Kidney (tissue), 14 donors: ENCODE data around the gene PPP4R1. TPM values are rescaled to one million over a fixed set of nuclear protein-coding genes. Genes with fewer than 3 reads are reported as not detected.

ENCODE experiments used
- DNase-seq, 5 donors: peaks; one replicate each; pipeline ENCODE4 v3.0.0-alpha.2; 2013 to 2020
- FAIRE-seq: peaks from 2 replicates; lab custom pipeline; 2012; peaks lifted over from hg19 to GRCh38; lab: Jason Lieb, UNC
- H3K27ac ChIP-seq, 2 donors: one replicate each; pipeline ENCODE4 v1.7.0; 2013; ENCODE audit warnings: low read depth in 2 of 2, low read length in 2 of 2, inconsistent platforms in 1 of 2
- H3K27me3 ChIP-seq: one replicate; pipeline ENCODE4 v1.7.1; 2013; ENCODE audit warnings: low read length, inconsistent platforms; ENCODE audit not compliant: control insufficient read depth, insufficient read depth
- H3K36me3 ChIP-seq, 3 donors: one replicate each; pipeline versions ENCODE4 v1.7.0 to v1.7.1; 2013; ENCODE audit warnings: low read length in 3 of 3, control low read depth in 1 of 3, inconsistent platforms in 1 of 3; ENCODE audit not compliant: insufficient read depth in 3 of 3, control insufficient read depth in 2 of 3
- H3K4me1 ChIP-seq, 3 donors: one replicate each; pipeline versions ENCODE4 v1.7.0 to v1.7.1; 2013; ENCODE audit warnings: low read length in 3 of 3, inconsistent platforms in 1 of 3, low read depth in 1 of 3; ENCODE audit not compliant: control insufficient read depth in 2 of 3, insufficient read depth in 2 of 3
- H3K4me3 ChIP-seq, 3 donors: one replicate each; pipeline versions ENCODE4 v1.7.0 to v1.8.1; 2013; ENCODE audit warnings: low read length in 3 of 3, control low read depth in 1 of 3, inconsistent platforms in 1 of 3
- H3K9ac ChIP-seq, 3 donors: one replicate each; pipeline versions ENCODE4 v1.7.0 to v1.7.1; 2013; ENCODE audit warnings: low read length in 3 of 3, control low read depth in 1 of 3, inconsistent platforms in 1 of 3
- H3K9me3 ChIP-seq, 3 donors: one replicate each; pipeline versions ENCODE4 v1.7.0 to v1.7.1; 2013; ENCODE audit warnings: low read length in 3 of 3, control low read depth in 1 of 3, inconsistent platforms in 1 of 3; ENCODE audit not compliant: control insufficient read depth in 2 of 3, insufficient read depth in 1 of 3
- intact Hi-C: fragments of 100-400 bp; cut with DNase I; formaldehyde crosslinking; loops from one replicate; pipeline ENCODE4 v1.11.1; 2022
- polyA plus RNA-seq: library from polyadenylated mRNA; stranded (reverse); fragments of 350-450 nt; fragmentation: Illumina TruSeq; extraction: RNeasy Lipid Tissue Mini Kit (QIAGEN cat#74804); gene quantifications from one replicate; pipeline ENCODE4 v1.2.3, GENCODE V29; 2014; ENCODE audit warnings: low read depth, low replicate concordance; ENCODE audit not compliant: insufficient read depth
- total RNA-seq: library from RNA; stranded (reverse); fragmentation: NEBNext Ultra II Directional; extraction: Animal tissue kit (Norgen Biotek cat#: 25700); gene quantifications from one replicate; pipeline ENCODE4 v1.2.1, GENCODE V29; 2021
- TF ChIP-seq, protein P1 (sequence below): IDR thresholded peaks from 3 replicates; pipeline ENCODE4 v1.5.1; 2012; ENCODE audit warnings: mild to moderate bottlenecking, moderate library complexity, borderline replicate concordance; ENCODE audit not compliant: insufficient read depth; ENCODE audit errors: extremely low read depth
- donor health status: control.
- donor health status: control.
- donor health status: control.
- donor health status: control.
- donor health status: control.
- donor health status: DM: yes; HTN: yes; CAD: no.
- donor health status: Normal renal cell carcinoma (clear cell type).

PPP4R1 gene
- total and polyA plus RNA-seq, 2 donors from 2014 or later, result 23.9 to 122 TPM

DNA sequence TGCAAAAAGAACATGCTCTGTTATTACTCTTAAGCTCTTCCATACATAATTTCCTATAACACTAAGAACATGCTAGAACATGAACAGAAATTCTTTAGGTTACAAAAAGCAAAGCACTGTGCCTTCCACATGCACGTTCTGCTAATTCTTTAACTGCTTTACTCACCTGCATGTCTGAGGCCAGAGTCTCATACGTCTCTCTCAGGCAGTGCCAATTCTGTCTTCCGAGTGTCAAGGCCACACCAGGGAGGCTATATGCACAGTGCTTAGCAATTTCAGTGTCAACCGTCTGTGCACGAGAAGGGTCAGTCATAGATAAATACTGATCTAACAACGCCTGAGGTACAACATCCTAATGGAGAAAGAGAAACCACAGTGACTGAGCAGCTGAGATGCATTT lies 55.1 kb downstream of the PPP4R1 start:
- intact Hi-C loops, result no loop called here
- H3K4me3 ChIP-seq, result no peak overlapping the region
- H3K4me1 ChIP-seq, result no peaks in the 10 kb centered on the region
- H3K9ac ChIP-seq, result no peak overlapping the region
- peaks cover 13 to 42% (median 16%) of the 10 kb centered on the region in 3 donors for H3K36me3 ChIP-seq
- DNase-seq (no peak), FAIRE-seq (no peak)
- TF ChIP-seq, protein P1, sequence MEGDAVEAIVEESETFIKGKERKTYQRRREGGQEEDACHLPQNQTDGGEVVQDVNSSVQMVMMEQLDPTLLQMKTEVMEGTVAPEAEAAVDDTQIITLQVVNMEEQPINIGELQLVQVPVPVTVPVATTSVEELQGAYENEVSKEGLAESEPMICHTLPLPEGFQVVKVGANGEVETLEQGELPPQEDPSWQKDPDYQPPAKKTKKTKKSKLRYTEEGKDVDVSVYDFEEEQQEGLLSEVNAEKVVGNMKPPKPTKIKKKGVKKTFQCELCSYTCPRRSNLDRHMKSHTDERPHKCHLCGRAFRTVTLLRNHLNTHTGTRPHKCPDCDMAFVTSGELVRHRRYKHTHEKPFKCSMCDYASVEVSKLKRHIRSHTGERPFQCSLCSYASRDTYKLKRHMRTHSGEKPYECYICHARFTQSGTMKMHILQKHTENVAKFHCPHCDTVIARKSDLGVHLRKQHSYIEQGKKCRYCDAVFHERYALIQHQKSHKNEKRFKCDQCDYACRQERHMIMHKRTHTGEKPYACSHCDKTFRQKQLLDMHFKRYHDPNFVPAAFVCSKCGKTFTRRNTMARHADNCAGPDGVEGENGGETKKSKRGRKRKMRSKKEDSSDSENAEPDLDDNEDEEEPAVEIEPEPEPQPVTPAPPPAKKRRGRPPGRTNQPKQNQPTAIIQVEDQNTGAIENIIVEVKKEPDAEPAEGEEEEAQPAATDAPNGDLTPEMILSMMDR, result no peak
- H3K27me3 ChIP-seq, result no peaks in the 10 kb centered on the region
- no peak overlapping the region for H3K27ac ChIP-seq
- H3K9me3 ChIP-seq, result no peaks in the 10 kb centered on the region

DNA sequence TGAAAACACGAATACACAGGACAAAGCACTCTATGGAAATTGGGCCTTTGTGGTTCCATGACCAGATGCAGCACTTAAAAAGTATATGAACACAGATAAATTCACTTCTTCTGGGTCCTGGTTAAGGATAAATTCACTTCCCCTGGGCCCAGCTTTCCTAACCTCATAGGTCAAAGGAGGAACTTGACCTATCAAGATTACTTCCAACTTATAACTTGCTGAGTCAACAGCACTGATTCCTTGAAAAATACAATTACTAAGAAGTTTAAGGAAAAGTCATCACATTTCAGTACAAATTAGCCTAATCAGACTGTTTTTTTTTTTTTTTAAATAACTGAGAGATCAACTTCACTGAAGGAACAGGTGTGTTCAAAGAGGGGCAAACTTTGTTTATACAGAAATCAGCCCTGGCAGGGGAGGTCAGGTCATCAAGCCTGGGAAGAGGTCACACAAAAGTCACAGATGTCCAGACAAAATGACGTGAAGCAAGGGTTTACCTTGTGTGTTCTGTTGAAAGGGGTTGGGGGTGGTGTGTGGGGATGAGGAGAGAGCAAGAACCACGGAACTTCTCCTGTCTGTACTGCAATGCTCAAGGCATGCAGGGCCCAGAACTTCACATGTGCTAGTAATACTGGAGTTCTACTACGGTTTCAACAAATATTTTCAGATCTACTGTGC lies 55.8 kb downstream of the PPP4R1 start:
- H3K27ac ChIP-seq, result no peak overlapping the region
- H3K4me3 ChIP-seq, result no peak overlapping the region
- H3K9ac ChIP-seq, result no peak overlapping the region
- peaks cover 13 to 46% (median 16%) of the 10 kb centered on the region in 3 donors for H3K36me3 ChIP-seq
- TF ChIP-seq, protein P1, result no peak
- no peaks in the 10 kb centered on the region for H3K4me1 ChIP-seq
- DNase-seq, result no peak
- intact Hi-C loops, result no loop called here
- H3K27me3 ChIP-seq, result no peaks in the 10 kb centered on the region
- FAIRE-seq, result no peak
- H3K9me3 ChIP-seq, result no peaks in the 10 kb centered on the region

DNA sequence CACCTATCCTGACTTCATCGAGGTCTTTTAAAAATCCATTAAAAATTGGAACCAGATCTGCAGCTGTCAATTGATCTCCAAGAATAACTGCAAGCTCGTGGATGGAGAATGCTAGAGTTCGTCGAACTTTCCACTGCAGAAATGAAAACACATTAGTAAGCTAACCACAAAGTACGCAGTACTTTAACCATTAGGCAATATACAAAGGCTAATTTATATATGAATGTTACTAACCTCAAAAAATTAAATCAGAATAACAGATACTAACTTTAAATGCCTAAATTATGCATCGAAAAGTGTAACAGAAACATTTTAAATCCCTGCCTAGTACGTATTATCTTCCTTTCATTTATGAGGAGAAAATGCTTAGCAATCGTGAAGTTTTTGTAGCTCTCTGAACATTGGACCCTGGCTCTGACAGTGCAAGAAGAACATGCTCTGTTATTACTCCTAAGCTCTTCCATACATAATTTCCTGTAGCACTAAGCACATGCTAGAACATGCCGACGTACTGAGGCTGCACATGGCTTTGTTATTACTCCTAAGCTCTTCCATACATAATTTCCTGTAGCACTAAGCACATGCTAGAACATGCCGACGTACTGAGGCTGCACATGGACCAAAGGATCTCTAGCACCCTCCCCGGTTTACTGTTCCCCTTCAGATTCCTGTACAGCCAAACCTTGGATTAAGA lies 57.0 kb downstream of the PPP4R1 start:
- no peak for FAIRE-seq
- H3K36me3 ChIP-seq, result peaks cover 18 to 48% (median 20%) of the 10 kb centered on the region in 3 donors

More for the DNA sequence above, 57.0 kb downstream of the PPP4R1 start:
- no peaks in the 10 kb centered on the region for H3K4me1 ChIP-seq
- DNase-seq, result no peak
- H3K9me3 ChIP-seq, result peaks cover 0 to 5% (median 2%) of the 10 kb centered on the region in 3 donors
- intact Hi-C loops, result no loop called here
- H3K4me3 ChIP-seq, result no peak overlapping the region
- no peak overlapping the region for H3K27ac ChIP-seq
- TF ChIP-seq, protein P1, result no peak
- no peak overlapping the region for H3K9ac ChIP-seq
- H3K27me3 ChIP-seq, result no peaks in the 10 kb centered on the region
